Measurements from ENCODE around the gene MTSS2.

MTSS2 gene

GRCh38 chr16:70713824-70714223 is 28.0 kb upstream of the MTSS2 start:
- DNase-seq: no peak

- DNase-seq: no peak
Observed at GRCh38 chr16:70713342-70713741, 27.5 kb upstream of the MTSS2 start.

GRCh38 chr16:70712942-70713341 is 27.1 kb upstream of the MTSS2 start:
- DNase-seq: no peak

GRCh38 chr16:70712359-70712758 is 26.5 kb upstream of the MTSS2 start:
- no peak for DNase-seq

- DNase-seq: no peak
Observed at GRCh38 chr16:70711211-70712031, 25.6 kb upstream of the MTSS2 start.

GRCh38 chr16:70710422-70711210 is 24.8 kb upstream of the MTSS2 start:
- no peak for DNase-seq

GRCh38 chr16:70709942-70710341 is 24.1 kb upstream of the MTSS2 start:
- no peak for DNase-seq

GRCh38 chr16:70709457-70709856 is 23.6 kb upstream of the MTSS2 start:
- DNase-seq: no peak

- DNase-seq: no peak
Observed at GRCh38 chr16:70708366-70709246, 22.8 kb upstream of the MTSS2 start.

GRCh38 chr16:70706948-70707465 is 21.2 kb upstream of the MTSS2 start:
- DNase-seq: no peak

GRCh38 chr16:70705056-70705455 is 19.2 kb upstream of the MTSS2 start:
- DNase-seq: no peak

GRCh38 chr16:70704586-70704985 is 18.7 kb upstream of the MTSS2 start:
- DNase-seq: no peak

- DNase-seq: no peak
Observed at GRCh38 chr16:70703835-70704381, 18.1 kb upstream of the MTSS2 start.

GRCh38 chr16:70703041-70703834 is 17.4 kb upstream of the MTSS2 start:
- peak; percentile 76 for DNase-seq

GRCh38 chr16:70702624-70703023 is 16.8 kb upstream of the MTSS2 start:
- no peak for DNase-seq

GRCh38 chr16:70701998-70702397 is 16.1 kb upstream of the MTSS2 start:
- no peak for DNase-seq

GRCh38 chr16:70701596-70701995 is 15.7 kb upstream of the MTSS2 start:
- no peak for DNase-seq

- no peak for DNase-seq
Observed at GRCh38 chr16:70701036-70701435, 15.2 kb upstream of the MTSS2 start.

GRCh38 chr16:70700101-70701020 is 14.5 kb upstream of the MTSS2 start:
- DNase-seq: peak; percentile 47

- DNase-seq: no peak
Observed at GRCh38 chr16:70699696-70700095, 13.8 kb upstream of the MTSS2 start.

- no peak for DNase-seq
Observed at GRCh38 chr16:70698901-70699300, 13.0 kb upstream of the MTSS2 start.
